Dedifferentiated amniotic fluid mesenchymal stem cell (primary cell): ENCODE measurements around the gene ACVRL1.

Experiments used
- DNase-seq: peaks from one replicate; pipeline ENCODE4 v3.0.0-alpha.2; 2016; ENCODE audit errors: extremely low spot score

ACVRL1 gene

DNA sequence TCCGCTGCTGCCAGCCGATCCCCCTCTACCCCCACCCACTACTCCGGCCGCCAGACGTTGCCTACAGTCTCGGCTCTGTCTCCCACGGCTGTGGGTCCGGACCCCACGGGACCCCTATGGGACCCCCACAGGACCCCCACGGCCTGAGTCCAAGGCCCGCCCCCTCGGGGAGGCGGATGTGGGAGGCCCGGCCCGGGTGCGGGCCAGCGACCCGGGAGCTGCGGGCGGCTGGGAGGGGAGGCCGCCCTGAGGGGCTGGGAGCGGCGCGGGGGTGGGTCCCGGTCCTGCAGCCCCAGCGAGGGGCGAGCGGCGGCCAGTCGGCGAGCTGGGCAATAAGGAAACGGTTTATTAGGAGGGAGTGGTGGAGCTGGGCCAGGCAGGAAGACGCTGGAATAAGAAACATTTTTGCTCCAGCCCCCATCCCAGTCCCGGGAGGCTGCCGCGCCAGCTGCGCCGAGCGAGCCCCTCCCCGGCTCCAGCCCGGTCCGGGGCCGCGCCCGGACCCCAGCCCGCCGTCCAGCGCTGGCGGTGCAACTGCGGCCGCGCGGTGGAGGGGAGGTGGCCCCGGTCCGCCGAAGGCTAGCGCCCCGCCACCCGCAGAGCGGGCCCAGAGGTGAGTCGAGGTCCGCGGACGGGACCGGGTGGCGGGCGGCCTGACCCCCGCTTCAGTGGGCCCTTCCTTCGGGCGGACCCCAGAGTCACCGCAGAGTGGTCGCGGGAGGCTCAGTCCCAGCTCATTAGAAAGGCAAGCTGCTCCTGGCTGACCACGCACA, at the start of gene ACVRL1:
TSS of gene ACVRL1 (plus strand) at position 422 of the 773 bp plus-strand sequence. CDS start 4,971 bp downstream, outside the sequence.
- DNase-seq = no peak

DNA sequence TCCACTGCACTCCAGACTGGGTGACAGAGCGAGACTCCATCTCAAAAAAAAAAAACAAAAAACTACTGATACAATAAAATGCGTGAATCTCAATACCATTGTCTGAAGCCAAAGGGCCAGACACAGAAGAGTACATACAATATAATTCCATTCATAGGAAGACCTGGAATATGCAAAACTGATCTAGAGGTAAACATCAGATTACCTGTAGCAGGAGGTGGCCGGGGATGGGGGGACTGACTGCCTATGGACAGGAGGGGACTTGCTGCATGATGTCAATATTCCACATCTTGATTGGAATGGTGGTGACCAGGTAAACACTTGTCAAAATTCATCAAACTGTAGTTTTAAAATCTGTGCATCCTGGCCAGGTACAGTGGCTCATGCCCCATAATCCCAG, 46.3 kb upstream of the ACVRL1 start:
- no peak for DNase-seq

DNA sequence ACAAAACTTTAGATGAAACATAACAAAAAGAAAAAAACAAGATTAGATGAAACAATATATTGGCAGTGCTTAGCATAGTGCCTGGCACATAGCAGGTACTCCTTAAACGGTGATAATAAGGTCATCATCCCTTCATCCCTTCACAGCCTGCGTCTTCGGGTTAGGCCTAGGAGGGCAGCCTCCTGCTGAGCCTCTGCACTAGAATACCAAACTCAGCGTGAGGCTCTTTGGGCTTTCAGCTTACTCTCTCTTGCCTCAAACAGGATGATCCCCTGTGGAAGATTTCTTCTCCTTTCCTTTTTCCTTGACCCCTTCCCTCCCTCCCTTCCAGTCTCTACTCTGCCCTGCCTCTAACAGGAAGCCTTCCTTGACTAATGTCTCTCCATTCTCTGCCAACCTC, 44.4 kb upstream of the ACVRL1 start:
- no peak for DNase-seq

DNA sequence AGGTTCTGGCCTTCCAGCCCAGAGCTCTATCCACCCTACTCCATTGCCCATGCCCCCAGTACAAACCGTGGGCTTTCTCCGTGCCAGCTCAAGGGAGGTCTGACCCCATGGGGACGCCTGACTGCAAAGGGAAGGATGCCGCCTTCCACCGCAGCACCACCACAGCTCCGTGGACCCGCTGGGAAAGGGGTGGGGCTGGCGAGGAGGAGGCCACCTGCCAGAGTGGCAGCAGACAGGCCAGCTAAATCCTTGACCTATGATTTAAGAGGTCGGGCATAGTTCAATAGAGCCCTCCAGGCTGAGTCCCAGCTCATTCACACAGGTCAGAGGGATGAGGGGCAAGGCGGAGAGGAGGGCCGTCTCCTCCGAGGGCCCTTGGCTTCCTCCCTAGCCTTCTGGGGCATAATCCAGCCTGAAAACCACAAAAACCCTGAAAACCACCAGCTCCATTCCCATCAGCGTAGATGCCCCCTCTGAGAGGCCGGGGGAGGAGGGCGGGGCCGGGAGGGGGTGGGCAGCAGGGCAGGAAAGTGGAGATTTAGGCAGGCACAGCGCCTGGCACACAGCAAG, 43.9 kb upstream of the ACVRL1 start:
- DNase-seq = no peak

DNA sequence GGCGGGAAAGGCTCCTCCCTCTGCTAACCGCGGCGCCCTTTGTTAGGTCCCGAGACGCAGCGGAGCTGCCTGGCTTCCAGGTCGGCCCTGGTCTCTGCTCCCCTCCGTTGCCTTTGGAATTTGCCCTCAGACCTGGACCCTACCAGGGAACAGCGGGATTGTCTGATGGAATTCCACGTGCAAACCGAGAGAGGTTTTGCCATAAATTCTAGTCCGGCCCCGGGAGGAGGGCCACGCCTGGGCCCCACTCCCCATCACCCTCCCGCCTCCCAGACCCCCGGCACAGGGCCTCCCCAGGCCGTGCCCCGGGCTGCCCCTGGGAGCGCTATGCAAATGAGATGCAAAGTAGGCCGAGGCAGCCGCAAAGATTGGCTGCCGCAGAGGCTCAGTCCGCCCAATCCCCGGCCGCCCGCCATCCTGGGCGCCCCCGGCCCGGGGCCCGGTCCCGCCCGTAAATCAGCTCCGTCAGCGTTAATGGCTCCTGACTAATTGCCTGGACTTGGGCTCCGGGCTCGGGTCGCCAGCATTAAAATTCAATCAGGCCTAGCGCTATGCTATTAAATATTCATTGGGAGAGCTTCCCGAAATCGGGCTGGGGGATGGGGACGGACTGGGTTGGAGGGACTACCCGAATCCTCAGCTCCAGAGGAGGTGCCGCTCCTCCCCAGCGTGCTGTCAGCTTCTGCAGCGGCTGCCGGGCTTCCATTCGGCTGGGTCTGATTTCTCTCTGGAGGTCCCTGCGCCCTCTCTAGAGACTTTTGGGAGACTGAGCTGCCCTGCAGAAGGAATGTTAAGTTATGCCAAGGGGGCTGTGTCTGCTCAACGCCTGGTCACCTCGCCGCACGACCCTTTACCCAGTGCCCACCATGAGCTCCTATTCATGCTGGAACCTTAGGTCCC, 43.1 kb upstream of the ACVRL1 start:
- no peak for DNase-seq

DNA sequence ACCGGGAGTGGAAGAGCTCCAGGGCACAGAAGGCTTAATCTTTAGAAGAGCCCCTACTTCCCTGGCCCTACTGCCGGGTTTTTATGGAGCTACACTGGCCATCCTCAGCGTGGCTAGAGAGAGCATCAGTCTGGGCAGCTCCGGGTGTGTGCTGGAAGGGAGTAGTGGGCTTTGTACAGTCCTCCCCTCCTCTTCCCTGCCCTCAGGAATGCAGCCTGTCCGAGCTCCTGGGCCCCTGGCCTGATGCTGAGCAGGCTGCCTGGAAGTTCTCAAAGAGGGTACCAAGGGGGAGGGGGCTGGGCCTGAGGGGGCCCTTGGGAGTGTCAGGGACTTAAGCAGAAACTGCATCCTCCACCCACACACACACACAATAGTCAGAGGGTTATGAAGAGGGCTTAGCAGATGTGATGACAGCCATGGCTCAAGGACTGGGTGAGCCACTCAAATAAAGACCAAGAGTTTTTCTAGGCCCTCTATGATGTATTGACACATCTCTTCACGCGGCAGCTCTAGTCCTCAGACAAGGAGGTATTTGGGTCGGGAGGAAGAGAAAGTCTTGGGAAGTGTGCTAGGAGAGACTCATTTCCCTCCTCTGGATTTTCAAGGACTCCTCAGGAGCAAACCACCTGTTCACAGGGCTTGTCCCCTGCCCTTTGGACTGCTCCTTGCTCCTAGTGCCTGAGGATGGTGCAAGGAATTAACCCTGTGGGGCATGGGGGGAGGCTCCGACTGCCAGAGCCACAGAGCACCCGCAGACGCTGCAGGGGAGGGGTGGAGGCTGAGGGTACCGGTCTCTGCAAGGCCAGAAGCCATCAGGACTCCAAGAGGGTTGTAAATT, 42.3 kb upstream of the ACVRL1 start:
- DNase-seq = no peak

DNA sequence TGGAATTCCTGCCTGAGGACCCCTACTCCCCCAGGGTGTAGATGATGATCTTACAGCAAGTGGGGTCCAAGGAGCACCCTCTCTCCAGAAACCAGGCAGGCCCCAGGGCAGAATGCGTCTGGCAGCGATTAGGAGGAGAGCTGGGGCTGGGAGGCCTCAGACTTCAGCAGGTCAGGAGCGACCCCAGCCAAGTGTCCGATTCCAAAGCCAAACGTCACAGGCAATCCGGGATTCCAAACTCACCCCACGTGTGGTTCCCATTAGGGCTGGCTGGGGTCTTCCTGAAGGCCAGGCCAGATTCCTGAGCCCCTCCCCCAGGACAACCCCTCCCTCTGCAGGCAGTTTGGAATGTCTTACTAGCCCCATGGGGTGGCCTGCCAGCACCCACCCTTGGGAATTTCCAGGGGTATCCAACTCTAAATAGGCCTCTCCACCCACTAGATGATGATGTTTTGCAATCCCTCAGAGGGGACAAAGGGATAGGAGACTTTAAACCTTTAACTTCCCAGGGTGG, 41.5 kb upstream of the ACVRL1 start:
- DNase-seq = no peak

DNA sequence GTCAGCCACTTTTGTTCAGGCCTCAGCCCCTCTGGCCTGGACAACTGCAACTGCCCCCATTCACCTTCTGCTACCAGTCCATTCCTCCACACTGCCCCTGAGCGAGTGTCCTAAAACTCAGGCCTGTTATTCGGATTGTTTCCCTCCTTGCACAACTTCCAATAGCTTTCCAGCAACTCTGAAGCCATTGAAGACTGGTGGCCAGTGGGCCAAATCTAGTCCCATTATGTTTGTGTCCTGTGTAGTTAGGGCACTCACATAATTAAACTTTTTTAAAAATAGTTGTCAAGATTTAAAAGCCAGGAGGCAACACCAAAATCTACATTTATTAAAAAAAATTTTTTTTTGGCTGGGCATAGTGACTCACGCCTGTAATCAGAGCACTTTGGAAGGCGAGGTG, 41.0 kb upstream of the ACVRL1 start:
- no peak for DNase-seq

DNA sequence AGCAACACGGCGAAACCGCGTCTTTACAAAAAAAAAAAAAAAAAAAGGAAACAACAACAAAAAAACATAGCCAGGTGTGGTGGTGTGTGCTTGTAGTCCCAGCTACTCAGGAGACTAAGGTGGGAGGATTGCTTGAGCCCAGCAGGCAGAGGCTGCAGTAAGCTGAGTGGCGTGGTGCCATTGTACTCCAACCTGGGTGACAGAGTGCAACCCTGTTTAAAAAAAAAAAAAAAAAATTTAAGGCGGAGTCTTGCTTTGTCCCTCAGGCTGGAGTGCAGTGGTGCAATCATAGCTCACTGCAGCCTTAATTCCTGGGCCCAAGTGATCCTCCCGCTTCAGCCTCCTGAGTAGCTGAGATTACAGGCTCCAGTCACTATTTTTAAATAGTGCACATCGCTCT, 40.5 kb upstream of the ACVRL1 start:
- DNase-seq = no peak

DNA sequence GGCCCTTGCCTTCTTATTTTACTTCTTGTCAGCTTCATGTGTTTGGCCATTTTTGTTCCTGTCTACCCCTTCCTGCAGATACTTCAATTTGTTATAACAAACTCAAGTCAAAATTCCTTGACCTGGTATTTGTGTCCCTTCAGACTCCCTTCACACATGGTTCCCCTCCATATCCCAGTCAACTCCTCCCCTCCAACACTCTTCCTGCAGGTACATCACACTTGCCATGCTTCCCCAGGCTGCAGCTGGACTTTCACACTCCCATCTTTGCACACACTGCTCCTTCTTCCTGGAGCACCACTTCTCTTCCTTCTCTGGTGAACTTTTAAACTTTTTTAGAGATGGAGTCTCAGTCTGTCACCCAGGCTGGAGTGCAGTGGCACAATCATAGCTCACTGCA, 39.9 kb upstream of the ACVRL1 start:
- no peak for DNase-seq

DNA sequence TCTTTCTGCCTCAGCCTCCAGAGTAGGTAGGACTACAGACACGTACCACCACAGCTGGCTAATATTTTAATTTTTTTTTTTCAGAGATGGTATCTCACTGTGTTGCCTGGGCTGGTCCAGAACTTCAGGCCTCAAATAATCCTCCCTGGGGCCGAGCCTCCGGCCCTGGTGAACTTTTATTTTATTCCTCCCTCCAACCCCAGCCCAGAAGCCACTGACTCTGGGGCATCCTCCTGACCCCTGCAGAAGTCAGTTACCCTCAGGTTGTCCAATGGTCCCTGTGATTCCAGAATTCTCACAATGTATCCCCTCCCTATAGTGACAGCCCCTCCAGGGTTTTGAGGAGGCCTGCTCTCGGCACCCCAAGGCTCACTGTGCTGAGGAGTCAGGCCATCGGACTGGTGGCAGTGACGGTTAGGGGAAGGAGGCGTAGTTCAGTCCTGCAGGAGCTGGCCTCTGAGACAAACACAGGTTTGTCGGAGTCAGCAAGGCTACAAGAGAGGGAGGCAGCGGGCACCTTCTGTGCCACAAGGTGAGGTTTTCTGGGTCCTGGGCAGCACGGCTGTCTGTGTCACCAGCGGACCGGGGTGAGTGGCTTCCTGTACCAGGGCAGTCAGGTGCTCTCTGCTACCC, 39.4 kb upstream of the ACVRL1 start:
- no peak for DNase-seq

DNA sequence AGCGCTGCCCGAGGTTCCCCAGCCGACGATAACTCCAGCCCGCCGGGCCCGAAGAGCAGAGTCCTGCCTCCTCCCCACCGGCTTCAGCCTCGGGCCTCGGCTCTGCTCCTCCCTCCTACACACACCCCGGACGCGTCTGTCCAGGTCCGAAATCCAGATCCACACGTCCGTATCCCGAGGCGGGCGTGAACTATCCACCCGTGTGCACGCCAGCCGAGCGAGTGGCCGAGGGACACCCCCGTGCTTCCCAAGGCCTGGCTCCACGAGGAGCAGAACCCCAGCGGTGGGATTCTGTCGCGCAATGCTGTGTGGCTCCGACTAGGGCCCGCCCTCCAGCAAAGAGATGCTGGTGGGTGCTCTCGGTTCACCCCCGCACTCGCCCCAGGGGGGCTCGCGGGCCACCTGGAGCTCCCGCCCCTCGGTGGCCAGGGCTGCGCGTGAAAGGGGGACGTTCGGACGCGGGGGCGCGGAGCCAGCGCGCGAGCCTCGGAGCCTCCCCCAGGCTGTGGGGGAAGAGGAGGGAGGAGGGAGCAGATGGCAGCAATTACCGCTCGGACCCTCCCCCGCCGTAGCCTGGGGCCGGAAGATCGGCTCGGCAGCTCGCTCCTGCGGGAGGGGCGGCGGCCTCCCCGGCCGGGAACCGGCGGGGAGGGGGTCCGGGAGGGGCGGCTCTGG, 38.3 kb upstream of the ACVRL1 start:
- DNase-seq = no peak

DNA sequence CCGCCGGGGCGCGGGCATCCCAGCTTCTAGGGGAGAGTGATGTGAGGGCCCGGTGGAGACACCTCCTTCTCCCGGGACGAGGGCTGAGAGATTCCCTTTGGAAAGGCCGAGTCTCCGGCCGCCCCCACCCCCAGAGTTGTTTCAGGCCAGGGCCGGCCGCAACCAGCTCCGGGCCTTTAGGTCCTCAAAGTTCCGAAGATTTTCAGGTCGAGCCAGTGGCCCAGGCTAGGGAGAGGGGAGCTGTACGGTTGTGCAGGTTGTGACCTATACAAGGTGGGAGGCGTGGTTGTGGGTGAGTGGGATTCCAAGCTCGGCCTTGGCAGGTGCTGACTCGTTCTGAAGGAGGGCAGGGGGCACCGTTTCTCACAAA, 37.8 kb upstream of the ACVRL1 start:
- no peak for DNase-seq

DNA sequence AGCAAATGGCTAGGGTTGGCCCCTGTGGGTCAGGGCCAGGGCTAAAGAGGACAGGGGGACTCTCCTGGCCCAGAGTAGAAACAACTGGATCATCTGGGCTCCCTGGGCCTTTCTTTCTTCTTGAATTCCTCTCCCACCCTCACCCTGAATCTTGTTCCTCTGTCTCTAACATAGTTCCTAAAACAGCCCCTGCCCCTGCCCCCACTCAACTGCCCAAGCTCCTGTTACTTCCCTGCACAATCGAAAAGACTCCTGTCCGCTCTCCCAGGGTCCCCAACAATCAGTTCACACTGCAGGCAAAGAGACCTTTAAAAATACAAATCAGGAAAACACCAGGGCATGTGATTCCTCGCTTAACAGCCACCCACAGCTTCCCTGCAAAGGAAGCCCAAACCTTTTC, 37.4 kb upstream of the ACVRL1 start:
- DNase-seq = no peak

DNA sequence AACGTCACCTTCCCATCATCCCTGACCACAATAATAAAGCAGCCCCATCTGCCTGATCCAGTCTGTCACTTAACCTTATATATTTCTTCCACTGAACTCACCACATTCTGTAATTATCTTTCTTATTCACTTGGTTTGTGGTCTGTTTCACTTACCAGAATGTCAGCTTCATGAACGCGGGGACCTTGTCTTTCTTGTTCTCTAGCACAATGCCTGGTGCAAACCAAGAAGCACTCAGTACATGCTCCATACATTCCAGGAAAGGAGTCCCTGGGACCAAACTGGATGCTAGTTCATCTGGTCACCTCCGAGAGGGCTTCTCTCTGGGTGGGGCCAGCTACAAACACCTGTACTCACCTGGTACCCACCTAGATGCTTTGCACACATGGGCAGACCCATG, 36.8 kb upstream of the ACVRL1 start:
- no peak for DNase-seq

DNA sequence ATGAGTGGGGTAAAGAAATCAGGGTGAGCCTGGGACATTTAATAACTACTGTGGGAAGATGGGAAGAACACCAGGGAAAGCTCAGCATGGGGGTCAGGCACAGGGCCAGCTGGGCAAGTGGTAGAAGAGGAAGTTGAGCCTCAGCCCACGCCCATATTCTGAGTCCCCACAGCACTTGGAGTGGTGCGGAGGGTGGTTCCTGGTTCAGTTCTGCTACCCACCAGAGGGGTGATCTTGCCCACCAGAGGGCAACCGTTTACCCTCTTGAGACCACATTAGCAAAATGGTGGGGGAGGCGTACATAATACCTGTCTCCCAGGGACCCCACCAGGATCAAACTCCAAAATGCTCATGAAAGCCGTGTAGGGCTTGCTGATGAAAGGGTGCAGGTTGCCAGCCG, 36.2 kb upstream of the ACVRL1 start:
- no peak for DNase-seq

DNA sequence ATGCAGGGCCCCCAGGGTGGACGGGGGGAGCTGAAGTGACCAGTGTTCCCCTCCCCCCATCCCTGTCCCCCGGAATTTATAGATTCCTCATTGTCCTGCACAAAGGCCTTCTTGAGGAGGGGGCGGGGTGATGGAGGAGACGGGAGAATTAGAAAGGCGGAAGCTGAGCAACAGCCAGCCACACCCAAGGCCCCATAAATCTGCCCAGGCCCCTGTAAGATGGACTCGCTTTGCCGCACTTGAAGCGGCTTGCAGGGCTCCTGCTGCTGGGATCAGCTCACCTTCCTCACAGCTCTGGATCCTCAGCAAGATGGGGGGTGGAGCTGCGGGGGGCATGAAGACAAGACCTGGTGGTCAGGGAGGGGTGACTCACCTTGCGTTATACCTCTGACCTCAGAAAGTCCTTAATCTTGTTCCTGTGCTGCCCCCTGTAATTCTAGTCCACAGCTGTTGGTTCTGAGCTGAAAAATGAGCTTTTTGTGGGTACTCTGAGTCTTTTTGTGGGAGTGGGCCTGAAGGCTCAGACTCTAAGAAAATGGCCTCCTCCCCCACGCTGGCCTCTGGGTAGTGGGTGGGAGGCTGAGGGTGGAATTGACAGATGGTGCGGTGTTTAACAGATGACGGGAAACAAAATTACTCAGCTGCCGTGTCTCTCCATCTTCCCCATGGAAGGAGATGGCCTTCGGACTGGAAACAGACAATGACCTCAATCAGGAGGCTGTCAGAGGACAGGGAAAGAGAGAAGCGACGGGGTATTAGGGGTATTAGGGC, 35.2 kb upstream of the ACVRL1 start:
- DNase-seq = no peak

DNA sequence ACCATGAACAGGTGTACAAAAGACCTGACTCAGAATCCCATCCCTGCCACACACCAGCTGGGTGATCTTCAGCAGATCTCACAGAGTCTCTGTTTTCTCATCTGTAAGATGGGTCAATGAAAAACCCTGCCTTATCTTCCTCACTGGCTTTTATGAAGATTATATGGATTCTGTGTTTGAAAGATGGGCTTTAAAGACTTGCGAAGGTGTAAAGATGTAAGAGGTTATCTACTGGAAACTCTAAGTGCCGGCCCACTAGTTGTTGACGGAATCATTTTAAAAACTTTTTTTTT, 34.7 kb upstream of the ACVRL1 start:
- DNase-seq = no peak

DNA sequence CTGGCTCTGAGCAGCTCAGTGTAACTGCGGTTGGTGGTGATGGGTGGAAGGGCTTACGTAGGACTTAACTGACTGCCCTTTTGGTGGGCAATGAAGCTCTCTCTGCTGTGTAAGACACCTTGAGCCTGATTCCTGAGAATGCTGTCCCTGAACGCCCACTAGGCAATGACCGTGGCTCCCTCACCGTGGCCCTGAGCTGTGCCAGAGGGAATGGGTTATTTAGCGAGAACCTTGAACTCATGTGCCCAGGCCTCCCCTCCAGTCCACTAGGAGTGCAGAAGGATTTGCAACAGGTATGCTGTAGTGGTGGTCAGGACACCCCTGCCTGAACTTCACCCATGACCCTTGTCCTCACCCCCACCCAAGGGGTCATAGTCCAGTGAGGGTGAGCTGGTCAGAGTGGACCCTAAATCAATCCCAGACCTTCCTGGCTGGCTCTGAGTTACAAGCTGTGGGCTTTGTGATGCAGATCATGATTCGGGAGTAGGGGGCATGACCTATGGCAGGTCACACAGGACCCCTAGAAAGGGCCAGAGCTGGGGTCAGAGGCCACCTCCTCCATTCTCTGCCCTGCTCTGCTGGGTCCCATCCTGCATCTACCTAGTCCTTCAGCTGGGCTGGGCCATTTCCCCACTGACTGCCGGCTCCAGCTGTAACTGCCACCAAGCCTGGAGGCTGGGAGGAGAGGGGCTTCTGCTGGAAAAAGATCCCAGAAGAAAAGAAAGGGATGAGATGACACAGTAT, 33.9 kb upstream of the ACVRL1 start:
- no peak for DNase-seq
